Heart left ventricle (tissue), 16 donors: Measurements from ENCODE around the gene MAML3. TPM values are rescaled to one million over a fixed set of nuclear protein-coding genes. Genes with fewer than 3 reads are reported as not detected.

Experiments used
- ATAC-seq, 4 donors: fragments of 200-7000 bp; cut with Tn5 transposase; one replicate each; pipeline ENCODE4 v1.9.1; 2020 to 2022; ENCODE audit warnings: moderate library complexity in 4 of 4, mild to moderate bottlenecking in 3 of 4, moderate number of reproducible peaks in 1 of 4
- DNase-seq, 5 donors: peaks; one replicate each; pipeline ENCODE4 v3.0.0-alpha.2; 2020
- H3K27ac ChIP-seq, 12 donors: fragments of 200-600 bp; sonication (generic) in 4 of 12; one replicate each; pipeline versions ENCODE4 v1.5.0 to v1.8.0; 2016 to 2022; ENCODE audit warnings: mild to moderate bottlenecking in 2 of 12
- H3K27me3 ChIP-seq, 9 donors: fragments of 200-600 bp; sonication (generic) in 2 of 9; one replicate each; pipeline versions ENCODE4 v1.5.1 to v1.8.0; 2016 to 2022; ENCODE audit warnings: mild to moderate bottlenecking in 3 of 9
- H3K36me3 ChIP-seq, 9 donors: fragments of 200-600 bp; sonication (generic) in 2 of 9; one replicate each; pipeline versions ENCODE4 v1.5.0 to v1.8.0; 2018 to 2022; ENCODE audit warnings: mild to moderate bottlenecking in 2 of 9
- H3K4me1 ChIP-seq, 12 donors: fragments of 200-600 bp; sonication (generic) in 4 of 12; one replicate each; pipeline versions ENCODE4 v1.5.0 to v1.8.0; 2016 to 2022; ENCODE audit warnings: mild to moderate bottlenecking in 3 of 12
- H3K4me3 ChIP-seq, 12 donors: fragments of 200-600 bp; sonication (generic) in 4 of 12; one replicate each; pipeline versions ENCODE4 v1.5.0 to v1.8.0; 2017 to 2022; ENCODE audit warnings: mild to moderate bottlenecking in 9 of 12, moderate library complexity in 4 of 12
- H3K9me3 ChIP-seq, 12 donors: fragments of 200-600 bp; sonication (generic) in 4 of 12; one replicate each; pipeline versions ENCODE4 v1.5.0 to v1.8.0; 2016 to 2022; ENCODE audit warnings: mild to moderate bottlenecking in 1 of 12
- POLR2A ChIP-seq, 2 donors: fragments of 450-650 bp; IDR thresholded peaks; one replicate each; pipeline ENCODE4 v1.6.1; 2017; ENCODE audit warnings: antibody characterized with exemption in 2 of 2, mild to moderate bottlenecking in 2 of 2, moderate library complexity in 2 of 2
- WGBS, 4 donors: extraction: QIAGEN DNeasy Blood & Tissue Kit in 2 of 4; methylation state at CpG; one replicate each; pipeline versions ENCODE4 v1.1.5 to v1.1.7; 2013 to 2018; 5-methylcytosine and 5-hydroxymethylcytosine counted together
- intact Hi-C, 10 donors: fragments of 100-400 bp; cut with DNase I; formaldehyde crosslinking; loops; one replicate each; pipeline versions ENCODE4 v1.11.1 to v1.14.2; 2022
- polyA plus RNA-seq, 2 donors: library from polyadenylated mRNA; stranded (reverse); fragments of 200-250 nt; gene quantifications; one replicate each; pipeline ENCODE4 v1.2.3, GENCODE V29; 2013
- total RNA-seq, 9 donors: library from RNA; depleted of rRNA in 2 of 9; stranded (reverse); fragments of >200 nt in 2 of 9; fragmentation: NEBNext Ultra II Directional in 3 of 9; extraction: Animal tissue kit (Norgen Biotek cat#: 25700) in 3 of 9; gene quantifications; one replicate each; pipeline versions ENCODE4 v1.1.0 to v1.2.4, GENCODE V29; 2016 to 2023
- TF ChIP-seq, protein P1 (sequence below), 12 donors: fragments of 200-600 bp; sonication (generic) in 4 of 12; IDR thresholded peaks; one replicate each; pipeline versions ENCODE4 v1.5.0 to v1.8.0; 2018 to 2022; ENCODE audit warnings: antibody characterized with exemption in 12 of 12, mild to moderate bottlenecking in 5 of 12
- donor health status: ischemic (EF 13 %, LVEDD 7.1; RV severe dilation, severe dysfunction).
- donor health status: healthy with polysubstance abuse.
- donor health status: DM: no; HTN: yes; CAD: no.
- donor health status: DM: no; HTN: no; CAD: no.
- donor health status: ischemic (EF 25% LVEDD 6.9; RV normal size, moderate dysfunction).
- donor health status: ischemic (EF 25% LVEDD 5.7; RV mildly dilated, moderate dysfunction).
- donor health status: healthy.
- donor health status: DM: yes; HTN: yes; CAD: no.
- donor health status: ischemic (EF 35%, LVEDD 5.7; RV mildly dilated, moderate dysfunction).
- donor health status: nonischemic (EF 11% LVEDD 7.7; RV severe dilation, severe dysfunction).
- donor health status: DM: yes; HTN: yes; CAD: no.
- donor health status: PGD.
- donor health status: ischemic (EF 29% LVEDD 5.4; RV normal size, mild dysfunction).
- donor health status: nonischemic (EF 23%, LVEDD 6.1; RV moderate dilation, normal function).

Gene MAML3
- total and polyA plus RNA-seq, 11 donors, result 0.76 to 5.9 (median 2.4) TPM

DNA sequence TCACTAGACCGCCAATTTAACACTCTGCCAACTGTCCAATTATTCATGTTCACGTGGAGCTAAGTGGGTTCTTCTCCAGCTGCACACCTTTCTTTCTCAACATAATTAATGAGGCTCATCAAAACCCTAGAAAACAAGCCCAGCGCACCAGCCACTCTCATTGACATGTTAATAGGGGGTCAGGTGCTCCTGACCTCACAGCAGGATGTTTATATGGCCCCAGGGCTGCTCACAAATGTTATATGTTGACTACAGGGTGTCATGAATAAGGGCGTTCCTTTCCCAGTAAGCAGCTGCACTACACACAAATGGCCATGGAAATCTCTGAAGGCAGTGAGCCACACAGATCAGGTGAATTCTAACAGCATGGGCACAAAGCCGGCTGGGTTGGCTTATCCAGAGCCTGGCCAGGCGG lies 278.6 kb downstream of the MAML3 start:
- ATAC-seq (no peak), DNase-seq (no peak)
- intact Hi-C loops, result loop anchor here in 1 of 10 donors (5.0 kb wide), 1 partner anchor 377 kb away; no protein-coding TSS in a partner anchor
- 89 to 96% (median 93%) methylated on average over 6 of the region's 6 CpGs for WGBS, 4 donors
- Histone ChIP-seq H3K36me3 (no peaks in the 10 kb centered on the region), H3K4me3 (no peak overlapping the region), H3K9me3 (peaks cover 0 to 5% (median 0%) of the 10 kb centered on the region in 12 donors), H3K27ac (no peak overlapping the region), H3K4me1 (peaks cover 0 to 29% (median 6%) of the 10 kb centered on the region in 12 donors), H3K27me3 (no peaks in the 10 kb centered on the region)
- no peak for TF ChIP-seq POLR2A (IDR thresholded peaks at IDR 0.05)
- TF ChIP-seq, protein P1, sequence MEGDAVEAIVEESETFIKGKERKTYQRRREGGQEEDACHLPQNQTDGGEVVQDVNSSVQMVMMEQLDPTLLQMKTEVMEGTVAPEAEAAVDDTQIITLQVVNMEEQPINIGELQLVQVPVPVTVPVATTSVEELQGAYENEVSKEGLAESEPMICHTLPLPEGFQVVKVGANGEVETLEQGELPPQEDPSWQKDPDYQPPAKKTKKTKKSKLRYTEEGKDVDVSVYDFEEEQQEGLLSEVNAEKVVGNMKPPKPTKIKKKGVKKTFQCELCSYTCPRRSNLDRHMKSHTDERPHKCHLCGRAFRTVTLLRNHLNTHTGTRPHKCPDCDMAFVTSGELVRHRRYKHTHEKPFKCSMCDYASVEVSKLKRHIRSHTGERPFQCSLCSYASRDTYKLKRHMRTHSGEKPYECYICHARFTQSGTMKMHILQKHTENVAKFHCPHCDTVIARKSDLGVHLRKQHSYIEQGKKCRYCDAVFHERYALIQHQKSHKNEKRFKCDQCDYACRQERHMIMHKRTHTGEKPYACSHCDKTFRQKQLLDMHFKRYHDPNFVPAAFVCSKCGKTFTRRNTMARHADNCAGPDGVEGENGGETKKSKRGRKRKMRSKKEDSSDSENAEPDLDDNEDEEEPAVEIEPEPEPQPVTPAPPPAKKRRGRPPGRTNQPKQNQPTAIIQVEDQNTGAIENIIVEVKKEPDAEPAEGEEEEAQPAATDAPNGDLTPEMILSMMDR (IDR thresholded peaks at IDR 0.05), result no peak

DNA sequence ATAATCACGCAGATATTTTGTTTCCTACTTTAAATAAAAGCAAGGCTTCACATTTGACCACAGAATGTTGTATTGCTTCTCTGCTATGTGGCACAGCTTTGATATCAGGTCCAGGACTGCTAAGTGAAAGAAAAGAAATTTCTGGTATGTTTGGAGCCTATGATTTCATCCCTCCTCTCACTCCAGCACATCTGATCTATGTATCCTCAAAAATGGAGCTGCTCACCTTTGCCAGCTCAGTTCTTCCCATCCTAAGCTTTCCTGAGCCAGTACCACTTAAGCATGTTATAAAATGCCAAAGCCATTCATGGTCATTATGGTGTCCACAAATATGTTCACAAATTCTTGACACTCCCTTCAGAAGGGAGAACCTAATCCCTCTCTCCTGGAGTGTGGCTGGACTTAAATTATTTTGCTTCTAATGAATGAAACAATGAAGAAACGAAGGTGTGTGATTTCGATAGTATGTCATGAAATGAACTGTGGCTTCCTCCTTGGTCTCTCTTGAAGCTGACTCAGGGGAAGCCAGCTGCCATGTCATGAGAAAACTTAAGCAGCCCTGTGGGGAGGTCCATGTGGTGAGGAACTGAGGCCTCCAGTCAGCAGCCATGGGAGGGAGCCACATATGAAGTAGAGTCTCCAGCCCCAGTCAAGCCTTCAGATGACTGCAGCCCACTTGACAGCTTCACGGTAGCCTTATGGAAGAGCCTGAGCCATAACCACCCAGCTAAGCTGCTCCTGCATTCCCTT lies 280.7 kb downstream of the MAML3 start:
- no peaks in the 10 kb centered on the region for H3K36me3 ChIP-seq
- H3K27me3 ChIP-seq, result no peaks in the 10 kb centered on the region
- intact Hi-C loops, result no loop called here
- peaks cover 0 to 29% (median 6%) of the 10 kb centered on the region in 12 donors for H3K4me1 ChIP-seq
- TF ChIP-seq, protein P1 (IDR thresholded peaks at IDR 0.05), result no peak
- TF ChIP-seq POLR2A (IDR thresholded peaks at IDR 0.05), result no peak
- peaks cover 0 to 5% (median 0%) of the 10 kb centered on the region in 12 donors for H3K9me3 ChIP-seq
- 88 to 98% (median 97%) methylated on average over 4 of the region's 4 CpGs for WGBS, 4 donors
- DNase-seq, result no peak
- no peak overlapping the region for H3K27ac ChIP-seq
- H3K4me3 ChIP-seq, result no peak overlapping the region
- ATAC-seq, result peak in 1 of 4 donors; percentile 57

DNA sequence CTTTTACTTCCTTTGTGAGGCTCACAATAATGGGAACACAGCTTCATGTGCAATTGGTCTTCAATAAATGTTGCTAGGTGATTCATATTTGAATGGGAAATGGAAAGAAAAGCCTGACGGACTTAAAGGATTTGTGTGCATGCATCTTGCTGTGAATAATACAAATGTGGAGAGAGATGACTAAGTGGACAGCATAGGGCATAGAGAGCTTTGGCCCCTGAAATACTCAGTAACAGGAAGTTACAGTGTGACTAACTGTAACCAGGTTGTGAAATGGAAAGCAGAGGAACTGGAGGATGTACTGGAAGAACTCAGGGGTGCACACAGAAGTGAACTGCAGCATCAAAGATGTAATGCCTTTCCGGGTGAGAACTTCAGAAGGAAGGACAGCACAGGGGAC lies 281.7 kb downstream of the MAML3 start:
- Histone ChIP-seq H3K27ac (no peak overlapping the region), H3K4me1 (peaks cover 0 to 29% (median 6%) of the 10 kb centered on the region in 12 donors), H3K36me3 (no peaks in the 10 kb centered on the region), H3K9me3 (peaks cover 0 to 5% (median 0%) of the 10 kb centered on the region in 12 donors), H3K27me3 (no peaks in the 10 kb centered on the region), H3K4me3 (no peak overlapping the region)
- WGBS, 4 donors, result 80 to 89% (median 84%) methylated on average over 2 of the region's 2 CpGs
- intact Hi-C loops, result no loop called here
- no peak for DNase-seq
- TF ChIP-seq, protein P1 (IDR thresholded peaks at IDR 0.05), result no peak
- no peak for TF ChIP-seq POLR2A (IDR thresholded peaks at IDR 0.05)
- peak in 2 of 4 donors; percentile 56 to 82 for ATAC-seq

DNA sequence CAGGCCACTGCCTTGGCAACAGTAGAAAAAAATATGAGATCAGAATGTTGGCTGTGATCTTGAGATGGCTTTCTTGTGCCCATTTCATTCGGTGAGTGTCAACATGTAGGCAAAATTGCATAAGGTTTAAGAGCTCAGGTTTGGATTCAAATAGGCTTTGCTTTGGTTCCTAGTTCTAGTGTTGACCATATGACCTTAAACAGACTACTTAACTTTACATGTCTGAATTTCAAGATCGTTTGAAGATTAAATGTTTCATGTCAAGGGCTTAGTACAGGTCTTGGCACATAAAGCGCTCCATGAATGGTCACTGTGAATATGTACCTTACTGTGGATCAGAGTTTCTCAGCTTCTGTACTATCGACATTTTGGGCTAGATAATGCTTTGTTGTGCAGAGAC lies 284.2 kb downstream of the MAML3 start:
- H3K4me3 ChIP-seq, result no peak overlapping the region
- peaks cover 0 to 5% (median 0%) of the 10 kb centered on the region in 12 donors for H3K9me3 ChIP-seq
- H3K27ac ChIP-seq, result no peak overlapping the region
- H3K27me3 ChIP-seq, result no peaks in the 10 kb centered on the region
- intact Hi-C loops, result loop anchor here in 1 of 10 donors (10.0 kb wide), 1 partner anchor 115 kb away; no protein-coding TSS in a partner anchor
- H3K4me1 ChIP-seq, result peaks cover 0 to 24% (median 0%) of the 10 kb centered on the region in 12 donors
- DNase-seq (no peak), ATAC-seq (no peak)
- no peaks in the 10 kb centered on the region for H3K36me3 ChIP-seq
- WGBS, 4 donors, result 85 to 92% (median 88%) methylated on average over 4 of the region's 4 CpGs
- TF ChIP-seq POLR2A (IDR thresholded peaks at IDR 0.05), result no peak
- TF ChIP-seq, protein P1 (IDR thresholded peaks at IDR 0.05), result no peak
